Trophoblast cell (in vitro differentiated cells and primary cell): Measurements from ENCODE around the gene ICE2.

Experiments
- DNase-seq, 2 donors: peaks; one replicate each; pipeline ENCODE4 v3.0.0-alpha.2; 2016
- H2AFZ ChIP-seq: 2 replicates; pipeline ENCODE4 v1.6.1; 2013; ENCODE audit warnings: low read length, moderate library complexity, mild to moderate bottlenecking; ENCODE audit not compliant: insufficient read depth, poor library complexity
- H2AK5ac ChIP-seq: 2 replicates; pipeline ENCODE4 v1.6.1; 2013; ENCODE audit warnings: mild to moderate bottlenecking, low read length
- H2BK120ac ChIP-seq: 2 replicates; pipeline ENCODE4 v1.6.1; 2013; ENCODE audit warnings: low read length, mild to moderate bottlenecking, moderate library complexity; ENCODE audit not compliant: insufficient read depth, poor library complexity
- H2BK12ac ChIP-seq: 2 replicates; pipeline ENCODE4 v1.6.1; 2013; ENCODE audit warnings: mild to moderate bottlenecking, low read length, moderate library complexity
- H2BK5ac ChIP-seq: 2 replicates; pipeline ENCODE4 v1.6.1; 2013; ENCODE audit warnings: low read length, low read depth, moderate library complexity, mild to moderate bottlenecking; ENCODE audit not compliant: poor library complexity
- H3K14ac ChIP-seq: 2 replicates; pipeline ENCODE4 v1.6.1; 2013; ENCODE audit warnings: mild to moderate bottlenecking, low read length
- H3K18ac ChIP-seq: 2 replicates; pipeline ENCODE4 v1.6.1; 2013; ENCODE audit warnings: mild to moderate bottlenecking, low read length
- H3K23ac ChIP-seq: 2 replicates; pipeline ENCODE4 v1.6.1; 2013; ENCODE audit warnings: low read length
- H3K27ac ChIP-seq: 2 replicates; pipeline ENCODE4 v1.5.1; 2013; ENCODE audit warnings: low read depth, mild to moderate bottlenecking, inconsistent platforms, low read length, moderate library complexity
- H3K27me3 ChIP-seq: 2 replicates; pipeline ENCODE4 v1.6.1; 2013; ENCODE audit warnings: inconsistent platforms, mild to moderate bottlenecking, low read length, moderate library complexity; ENCODE audit not compliant: insufficient read depth
- H3K36me3 ChIP-seq, 2 experiments: 1 replicate in 1 of 2; 2 replicates in 1 of 2; pipeline ENCODE4 v1.6.1; 2013; ENCODE audit warnings: low read length in 2 of 2, mild to moderate bottlenecking in 2 of 2, moderate library complexity in 1 of 2; ENCODE audit not compliant: insufficient read depth in 2 of 2, control insufficient read depth in 1 of 2
- H3K4ac ChIP-seq: 2 replicates; pipeline ENCODE4 v1.6.1; 2013; ENCODE audit warnings: low read depth, mild to moderate bottlenecking, low read length, moderate library complexity
- H3K4me1 ChIP-seq, 2 experiments: 1 replicate in 1 of 2; 2 replicates in 1 of 2; pipeline ENCODE4 v1.6.1; 2013; ENCODE audit warnings: low read length in 2 of 2, mild to moderate bottlenecking in 2 of 2, moderate library complexity in 1 of 2; ENCODE audit not compliant: insufficient read depth in 2 of 2, control insufficient read depth in 1 of 2
- H3K4me2 ChIP-seq: 2 replicates; pipeline ENCODE4 v1.6.1; 2013; ENCODE audit warnings: inconsistent platforms, mild to moderate bottlenecking, low read length, moderate library complexity
- H3K4me3 ChIP-seq: 2 replicates; pipeline ENCODE4 v1.5.1; 2013; ENCODE audit warnings: mild to moderate bottlenecking, low read depth, low read length, inconsistent platforms
- H3K79me1 ChIP-seq: one replicate; pipeline ENCODE4 v1.6.1; 2013; ENCODE audit warnings: low read length
- H3K79me2 ChIP-seq: 2 replicates; pipeline ENCODE4 v1.6.1; 2013; ENCODE audit warnings: low read length, mild to moderate bottlenecking; ENCODE audit not compliant: control insufficient read depth, insufficient read depth, poor library complexity
- H3K9ac ChIP-seq: 2 replicates; pipeline ENCODE4 v1.6.1; 2013; ENCODE audit warnings: mild to moderate bottlenecking, low read length
- H3K9me3 ChIP-seq: 2 replicates; pipeline ENCODE4 v1.6.1; 2013; ENCODE audit warnings: low read depth, mild to moderate bottlenecking, control low read depth, inconsistent platforms, low read length; ENCODE audit not compliant: insufficient read depth
- H4K12ac ChIP-seq: 2 replicates; pipeline ENCODE4 v1.6.1; 2013; ENCODE audit warnings: low read depth, mild to moderate bottlenecking, low read length, moderate library complexity
- H4K8ac ChIP-seq: 2 replicates; pipeline ENCODE4 v1.6.1; 2013; ENCODE audit warnings: low read depth, mild to moderate bottlenecking, low read length, moderate library complexity
- H4K91ac ChIP-seq: one replicate; pipeline ENCODE4 v1.6.1; 2013; ENCODE audit warnings: low read depth, mild to moderate bottlenecking, low read length, moderate library complexity
- WGBS: extraction: QIAGEN DNeasy Blood & Tissue Kit; methylation state at CpG from one replicate; pipeline ENCODE4 v1.1.7; 2013; ENCODE audit warnings: missing lambda C conversion rate; ENCODE audit not compliant: insufficient read length, insufficient coverage; ENCODE audit errors: extremely low coverage; 5-methylcytosine and 5-hydroxymethylcytosine counted together

The ICE2 gene

DNA sequence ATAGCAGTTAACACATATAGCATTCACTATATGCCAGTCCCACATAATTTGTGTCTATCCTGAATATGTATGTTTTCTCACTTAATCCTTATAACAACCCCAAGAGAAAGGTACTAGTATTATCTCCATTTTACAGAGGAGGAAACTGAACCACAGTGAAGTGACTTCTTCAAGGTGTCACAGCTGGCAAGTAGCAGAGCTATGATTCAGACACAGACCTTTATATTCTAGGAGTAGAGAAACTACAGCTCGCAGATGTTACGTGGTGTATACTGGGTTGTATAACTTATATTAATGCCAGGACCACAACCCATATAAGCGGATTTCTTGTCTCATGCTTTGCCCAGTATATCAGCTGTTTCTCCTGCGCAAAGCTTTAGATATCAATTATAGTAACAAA lies 29.5 kb upstream of the ICE2 start:
- no peak overlapping the region for H3K4me2 ChIP-seq
- no peak overlapping the region for H3K18ac ChIP-seq
- no peak overlapping the region for H2AK5ac ChIP-seq
- H2BK120ac ChIP-seq = no peak overlapping the region
- no peak overlapping the region for H3K9ac ChIP-seq
- no peak overlapping the region for H3K14ac ChIP-seq
- H2BK5ac ChIP-seq = no peak overlapping the region
- H3K27ac ChIP-seq = no peak overlapping the region
- H3K79me2 ChIP-seq = no peaks in the 10 kb centered on the region
- DNase-seq = no peak
- H3K4me3 ChIP-seq = no peak overlapping the region
- no CpG with 5 or more reads among the region's 4 CpGs for WGBS
- no peaks in the 10 kb centered on the region for H3K79me1 ChIP-seq
- H3K36me3 ChIP-seq = no peaks in the 10 kb centered on the region
- no peak overlapping the region for H4K8ac ChIP-seq
- H4K12ac ChIP-seq = no peak overlapping the region
- no peak overlapping the region for H2AFZ ChIP-seq
- H3K23ac ChIP-seq = no peak overlapping the region
- H3K9me3 ChIP-seq = no peaks in the 10 kb centered on the region
- no peaks in the 10 kb centered on the region for H3K27me3 ChIP-seq
- no peak overlapping the region for H4K91ac ChIP-seq
- no peak overlapping the region for H3K4ac ChIP-seq
- H2BK12ac ChIP-seq = no peak overlapping the region
- H3K4me1 ChIP-seq = no peaks in the 10 kb centered on the region

DNA sequence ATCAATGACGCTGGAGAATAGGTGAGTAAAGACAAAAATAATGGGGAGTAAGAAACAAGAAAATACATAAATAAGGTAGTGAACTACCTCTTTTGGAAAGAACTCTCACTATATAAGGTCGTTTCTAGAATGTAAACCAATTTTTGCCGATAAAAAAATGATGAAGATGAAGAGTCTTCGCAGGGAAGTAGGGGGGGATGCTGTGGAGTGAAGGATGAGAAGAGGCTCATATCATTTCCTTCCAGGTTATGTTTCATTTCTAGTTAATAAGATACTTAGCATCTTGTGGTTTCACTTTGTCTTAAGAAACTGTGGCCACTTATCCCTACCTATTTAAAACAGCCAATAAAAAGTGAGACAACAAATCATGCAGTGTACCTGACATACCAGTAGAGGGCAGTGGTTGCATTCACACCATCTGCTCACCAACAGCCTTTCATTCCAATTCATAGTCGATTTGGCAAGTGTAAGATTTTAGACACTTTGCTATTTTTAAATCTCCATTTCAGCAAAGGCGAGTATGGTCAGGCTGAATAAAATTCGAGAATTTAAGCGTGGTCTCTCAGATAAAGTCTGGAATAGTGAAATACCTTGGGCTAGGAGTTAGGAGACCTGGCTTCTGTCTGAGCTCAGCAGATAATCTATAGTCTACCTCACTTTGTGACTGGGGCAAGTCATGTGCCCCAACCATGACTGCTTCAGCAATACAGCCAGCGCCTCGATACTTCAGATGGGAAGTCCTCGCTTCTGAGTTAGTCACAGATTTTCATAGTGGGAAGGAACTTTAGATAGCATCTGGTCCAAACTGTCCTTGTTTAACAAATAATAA lies 28.9 kb upstream of the ICE2 start:
- no peak overlapping the region for H3K4me3 ChIP-seq
- no peaks in the 10 kb centered on the region for H3K79me1 ChIP-seq
- no peak overlapping the region for H3K4ac ChIP-seq
- H3K36me3 ChIP-seq = no peaks in the 10 kb centered on the region
- H4K12ac ChIP-seq = no peak overlapping the region
- H3K4me1 ChIP-seq = no peaks in the 10 kb centered on the region
- H3K14ac ChIP-seq = no peak overlapping the region
- no peak overlapping the region for H3K4me2 ChIP-seq
- H3K27ac ChIP-seq = no peak overlapping the region
- H2AK5ac ChIP-seq = no peak overlapping the region
- H3K27me3 ChIP-seq = no peaks in the 10 kb centered on the region
- WGBS = no CpG with 5 or more reads among the region's 11 CpGs
- H2BK5ac ChIP-seq = no peak overlapping the region
- no peak overlapping the region for H2BK120ac ChIP-seq
- H3K9ac ChIP-seq = no peak overlapping the region
- H4K8ac ChIP-seq = no peak overlapping the region
- no peak overlapping the region for H2BK12ac ChIP-seq
- H3K79me2 ChIP-seq = no peaks in the 10 kb centered on the region
- H4K91ac ChIP-seq = no peak overlapping the region
- no peak overlapping the region for H2AFZ ChIP-seq
- peak; percentile 25 to 72 for DNase-seq
- H3K23ac ChIP-seq = no peak overlapping the region
- no peak overlapping the region for H3K18ac ChIP-seq
- H3K9me3 ChIP-seq = no peaks in the 10 kb centered on the region

DNA sequence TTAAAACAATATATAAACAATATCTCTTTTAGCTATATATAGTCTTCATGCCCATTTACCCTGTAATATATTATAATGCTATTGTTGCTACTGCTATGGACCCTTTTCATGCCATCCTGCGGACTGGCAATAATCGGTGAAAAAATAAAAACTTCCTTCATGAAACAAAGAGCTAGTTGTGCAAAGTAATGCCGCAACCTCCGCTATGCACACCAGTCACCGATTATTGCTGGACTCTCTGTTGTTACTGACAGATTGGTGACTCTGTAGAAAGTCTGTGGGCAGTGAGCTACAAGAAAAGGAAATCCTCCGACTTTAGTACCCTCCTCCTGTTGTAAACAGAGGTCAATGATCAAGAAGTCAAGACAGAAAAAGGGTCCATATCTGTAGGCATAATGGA lies 17.9 kb upstream of the ICE2 start:
- H3K79me2 ChIP-seq = no peaks in the 10 kb centered on the region
- no peak overlapping the region for H2AFZ ChIP-seq
- H4K91ac ChIP-seq = no peak overlapping the region
- H3K18ac ChIP-seq = no peak overlapping the region
- no CpG with 5 or more reads among the region's 6 CpGs for WGBS
- no peak overlapping the region for H3K23ac ChIP-seq
- no peak overlapping the region for H3K9ac ChIP-seq
- no peak overlapping the region for H2BK120ac ChIP-seq
- H3K9me3 ChIP-seq = no peaks in the 10 kb centered on the region
- H3K4me1 ChIP-seq = no peaks in the 10 kb centered on the region
- H3K27ac ChIP-seq = no peak overlapping the region
- H3K14ac ChIP-seq = no peak overlapping the region
- no peaks in the 10 kb centered on the region for H3K36me3 ChIP-seq
- no peak overlapping the region for H3K4me2 ChIP-seq
- H4K8ac ChIP-seq = no peak overlapping the region
- H2BK5ac ChIP-seq = no peak overlapping the region
- no peak overlapping the region for H3K4ac ChIP-seq
- no peaks in the 10 kb centered on the region for H3K79me1 ChIP-seq
- no peak overlapping the region for H2AK5ac ChIP-seq
- H3K4me3 ChIP-seq = no peak overlapping the region
- H2BK12ac ChIP-seq = no peak overlapping the region
- no peak for DNase-seq
- no peaks in the 10 kb centered on the region for H3K27me3 ChIP-seq
- H4K12ac ChIP-seq = no peak overlapping the region

DNA sequence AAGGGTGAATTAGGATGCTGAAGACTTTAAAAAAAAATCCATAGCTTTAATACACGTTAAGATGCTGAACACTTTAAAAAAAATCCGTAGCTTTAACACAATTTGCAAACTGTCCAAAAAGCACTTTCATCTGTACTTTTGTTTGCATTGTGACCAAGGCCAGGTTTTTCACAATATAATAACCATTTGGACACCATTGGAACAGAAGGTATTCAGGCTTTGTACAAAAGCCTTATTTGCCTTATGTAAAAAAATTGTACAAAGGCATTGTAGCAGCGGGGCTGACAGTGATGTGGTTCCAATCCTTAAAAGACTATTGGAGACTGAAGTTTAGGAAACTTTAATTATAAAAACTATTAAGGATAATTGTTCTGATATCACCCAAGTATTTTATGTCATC lies 15.2 kb upstream of the ICE2 start:
- Histone ChIP-seq H3K18ac (no peak overlapping the region), H4K8ac (no peak overlapping the region), H2BK120ac (no peak overlapping the region), H3K23ac (no peak overlapping the region), H2AFZ (no peak overlapping the region), H3K4me2 (no peak overlapping the region), H2BK12ac (no peak overlapping the region), H3K27me3 (no peaks in the 10 kb centered on the region), H3K4me1 (no peaks in the 10 kb centered on the region), H3K36me3 (no peaks in the 10 kb centered on the region), H2AK5ac (no peak overlapping the region), H4K91ac (no peak overlapping the region), H3K9ac (no peak overlapping the region), H3K4ac (no peak overlapping the region), H3K79me1 (no peaks in the 10 kb centered on the region), H3K4me3 (no peak overlapping the region), H3K14ac (no peak overlapping the region), H3K27ac (no peak overlapping the region), H3K79me2 (no peaks in the 10 kb centered on the region), H4K12ac (no peak overlapping the region), H2BK5ac (no peak overlapping the region), H3K9me3 (no peaks in the 10 kb centered on the region)
- DNase-seq = no peak
- no CpG with 5 or more reads among the region's 3 CpGs for WGBS
